SK-N-SH (cell line): ENCODE results near the gene GNAT1. TPM values are rescaled to one million over a fixed set of nuclear protein-coding genes. Genes with fewer than 3 reads are reported as not detected.

Experiments used
- CTCF ChIA-PET: fragments of 300-600, 350-600 bp; formaldehyde crosslinking; extraction: SDS; loops from one replicate; lab custom pipeline; 2021; lab: Yijun Ruan, JAX
- POLR2A ChIA-PET: fragments of 350-600 bp; sonication (Branson Sonifier 250); formaldehyde crosslinking; extraction: SDS; loops from one replicate; lab custom pipeline; 2020; ENCODE audit warnings: antibody characterized with exemption, inconsistent platforms; lab: Yijun Ruan, JAX
- DNase-seq: peaks from one replicate; pipeline ENCODE4 v3.0.0; 2012
- H2AFZ ChIP-seq: fragments of 200-600 bp; sonication (generic); 2 replicates; pipeline ENCODE4 v1.8.1; 2016; ENCODE audit warnings: antibody characterized with exemption, mild to moderate bottlenecking, low read depth
- H3F3A ChIP-seq: fragments of 200-600 bp; sonication (generic); replicated peaks from 2 replicates; pipeline ENCODE3; 2016; ENCODE audit warnings: antibody characterized with exemption, mild to moderate bottlenecking; ENCODE audit not compliant: insufficient read depth
- H3K27ac ChIP-seq, 2 experiments: fragments of 200-500 bp in 1 of 2; fragments of 200-600 bp in 1 of 2; sonication (Bioruptor generic) in 1 of 2; sonication (generic), shearing (Covaris generic) in 1 of 2; 2 replicates each; pipeline versions ENCODE4 v1.5.1 to v1.6.1; 2014 to 2016; ENCODE audit warnings: low read depth in 2 of 2, inconsistent platforms in 1 of 2, low read length in 1 of 2, mild to moderate bottlenecking in 1 of 2, mixed read lengths in 1 of 2
- H3K27me3 ChIP-seq: fragments of 200-600 bp; sonication (generic), shearing (Covaris generic); 2 replicates; pipeline ENCODE4 v1.6.1; 2016; ENCODE audit warnings: mixed run types; ENCODE audit not compliant: insufficient read depth
- H3K36me3 ChIP-seq, 2 experiments: fragments of 200-500 bp in 1 of 2; fragments of 200-600 bp in 1 of 2; sonication (Bioruptor generic) in 1 of 2; sonication (generic) in 1 of 2; replicated peaks in 1 of 2; 2 replicates each; pipeline versions ENCODE3 to v1.5.1; 2014 to 2016; ENCODE audit warnings: low read length in 1 of 2, mild to moderate bottlenecking in 1 of 2; ENCODE audit not compliant: insufficient read depth in 2 of 2, control insufficient read depth in 1 of 2
- H3K4me1 ChIP-seq, 2 experiments: fragments of 200-500 bp in 1 of 2; fragments of 200-600 bp in 1 of 2; sonication (Bioruptor generic) in 1 of 2; sonication (generic), shearing (Covaris generic) in 1 of 2; 2 replicates each; pipeline versions ENCODE4 v1.5.1 to v1.6.1; 2014 to 2016; ENCODE audit warnings: low read depth in 1 of 2, low read length in 1 of 2, mixed run types in 1 of 2; ENCODE audit not compliant: insufficient read depth in 2 of 2, control insufficient read depth in 1 of 2
- H3K4me2 ChIP-seq: fragments of 200-600 bp; sonication (generic), shearing (Covaris generic); 2 replicates; pipeline ENCODE4 v1.6.1; 2017; ENCODE audit warnings: mixed run types
- H3K4me3 ChIP-seq, 2 experiments: fragments of 200-500 bp in 1 of 2; fragments of 200-600 bp in 1 of 2; sonication (Bioruptor generic) in 1 of 2; sonication (generic), shearing (Covaris generic) in 1 of 2; 2 replicates each; pipeline versions ENCODE4 v1.5.1 to v1.8.1; 2014 to 2016; ENCODE audit warnings: low read depth in 2 of 2, inconsistent platforms in 1 of 2, low read length in 1 of 2, mild to moderate bottlenecking in 1 of 2, mixed read lengths in 1 of 2, moderate library complexity in 1 of 2
- H3K79me2 ChIP-seq: fragments of 200-600 bp; sonication (generic); 2 replicates; pipeline ENCODE4 v1.8.1; 2017; ENCODE audit warnings: mild to moderate bottlenecking; ENCODE audit not compliant: insufficient read depth
- H3K9ac ChIP-seq: fragments of 200-600 bp; sonication (generic); 2 replicates; pipeline ENCODE4 v1.6.1; 2017; ENCODE audit warnings: mixed run types
- H3K9me2 ChIP-seq: fragments of 200-600 bp; sonication (generic); 2 replicates; pipeline ENCODE4 v1.6.1; 2017; ENCODE audit warnings: mixed run types
- H3K9me3 ChIP-seq: fragments of 200-600 bp; sonication (generic); 2 replicates; pipeline ENCODE4 v1.6.1; 2017; ENCODE audit warnings: mixed run types, mild to moderate bottlenecking, moderate library complexity
- H4K20me1 ChIP-seq: fragments of 200-600 bp; sonication (generic); 2 replicates; pipeline ENCODE4 v1.6.1; 2017; ENCODE audit warnings: mild to moderate bottlenecking, mixed run types; ENCODE audit not compliant: insufficient read depth
- CHD2 ChIP-seq: fragments of 150-350 bp; IDR thresholded peaks from 2 replicates; pipeline ENCODE4 v1.6.1; 2018; ENCODE audit warnings: low read length; ENCODE audit not compliant: partially characterized antibody
- ELF1 ChIP-seq: IDR thresholded peaks from 2 replicates; pipeline ENCODE4 v1.4.0; 2012
- FOSL2 ChIP-seq: IDR thresholded peaks from 2 replicates; pipeline ENCODE4 v1.4.0; 2012; ENCODE audit warnings: low read depth, mild to moderate bottlenecking, moderate library complexity, borderline replicate concordance
- FOXJ3 ChIP-seq: sonication (generic); formaldehyde crosslinking; IDR thresholded peaks from 2 replicates; pipeline ENCODE4 v1.5.1; 2020; ENCODE audit warnings: mild to moderate bottlenecking, missing genetic modification reagents
- FOXM1 ChIP-seq: IDR thresholded peaks from 2 replicates; pipeline ENCODE4 v1.4.0; 2012; ENCODE audit warnings: low read depth, mild to moderate bottlenecking
- GATA2 ChIP-seq: sonication (generic); formaldehyde crosslinking; IDR thresholded peaks from 2 replicates; pipeline ENCODE4 v1.5.0; 2020; ENCODE audit warnings: mild to moderate bottlenecking, missing genetic modification reagents
- MEF2A ChIP-seq: IDR thresholded peaks from 2 replicates; pipeline ENCODE4 v1.4.0; 2012; ENCODE audit warnings: low read depth, borderline replicate concordance
- MXI1 ChIP-seq: IDR thresholded peaks from 2 replicates; pipeline ENCODE4 v1.6.1; 2012; ENCODE audit warnings: mild to moderate bottlenecking, low read depth, low read length, improper control_type of control experiment
- NRF1 ChIP-seq: IDR thresholded peaks from 2 replicates; pipeline ENCODE4 v1.6.1; 2012; ENCODE audit warnings: low read depth, mild to moderate bottlenecking, low read length
- POLR2AphosphoS5 ChIP-seq: IDR thresholded peaks from 2 replicates; pipeline ENCODE4 v1.6.1; 2012; ENCODE audit warnings: low read depth, low read length
- RAD21 ChIP-seq: IDR thresholded peaks from 2 replicates; pipeline ENCODE4 v1.6.1; 2012; ENCODE audit warnings: mild to moderate bottlenecking, low read length
- RCOR1 ChIP-seq: fragments of 150-350 bp; IDR thresholded peaks from 2 replicates; pipeline ENCODE4 v1.6.1; 2017; ENCODE audit warnings: antibody characterized with exemption, low read length
- REST ChIP-seq: IDR thresholded peaks from 2 replicates; pipeline ENCODE4 v1.6.1; 2012; ENCODE audit warnings: mild to moderate bottlenecking, low read depth, low read length, moderate library complexity
- RXRA ChIP-seq: IDR thresholded peaks from 2 replicates; pipeline ENCODE4 v1.4.0; 2012; ENCODE audit warnings: low read depth, mild to moderate bottlenecking, borderline replicate concordance
- SMC3 ChIP-seq: IDR thresholded peaks from 2 replicates; pipeline ENCODE4 v1.6.1; 2012; ENCODE audit warnings: low read depth, low read length, improper control_type of control experiment
- TAF1 ChIP-seq: IDR thresholded peaks from 2 replicates; pipeline ENCODE4 v1.6.1; 2012; ENCODE audit warnings: low read depth, mild to moderate bottlenecking, low read length, moderate library complexity, borderline replicate concordance
- TCF12 ChIP-seq: IDR thresholded peaks from 2 replicates; pipeline ENCODE4 v1.4.0; 2012
- TEAD4 ChIP-seq: IDR thresholded peaks from 2 replicates; pipeline ENCODE4 v1.4.0; 2012; ENCODE audit warnings: mild to moderate bottlenecking, borderline replicate concordance; ENCODE audit not compliant: insufficient read depth
- USF1 ChIP-seq: IDR thresholded peaks from 2 replicates; pipeline ENCODE4 v1.4.0; 2012; ENCODE audit warnings: low read depth, borderline replicate concordance
- WGBS: methylation state at CpG from one replicate; pipeline ENCODE4 v1.1.6; 2017; ENCODE audit warnings: low lambda C conversion rate; 5-methylcytosine and 5-hydroxymethylcytosine counted together
- polyA plus RNA-seq, 3 experiments: library from polyadenylated mRNA; depleted of rRNA; stranded (reverse); fragments of >200 nt; gene quantifications; 2 replicates each; pipeline ENCODE4 v1.2.3, GENCODE V29; 2012
- TF ChIP-seq, protein P1 (sequence below): IDR thresholded peaks from 2 replicates; pipeline ENCODE4; 2012
- TF ChIP-seq, protein P2 (sequence below): IDR thresholded peaks from 2 replicates; pipeline ENCODE4 v1.4.0; 2012; ENCODE audit warnings: low read depth

Gene GNAT1
- polyA plus RNA-seq, 1 of the 3 experiments (the other 2 are of a cell fraction) = not detected

DNA sequence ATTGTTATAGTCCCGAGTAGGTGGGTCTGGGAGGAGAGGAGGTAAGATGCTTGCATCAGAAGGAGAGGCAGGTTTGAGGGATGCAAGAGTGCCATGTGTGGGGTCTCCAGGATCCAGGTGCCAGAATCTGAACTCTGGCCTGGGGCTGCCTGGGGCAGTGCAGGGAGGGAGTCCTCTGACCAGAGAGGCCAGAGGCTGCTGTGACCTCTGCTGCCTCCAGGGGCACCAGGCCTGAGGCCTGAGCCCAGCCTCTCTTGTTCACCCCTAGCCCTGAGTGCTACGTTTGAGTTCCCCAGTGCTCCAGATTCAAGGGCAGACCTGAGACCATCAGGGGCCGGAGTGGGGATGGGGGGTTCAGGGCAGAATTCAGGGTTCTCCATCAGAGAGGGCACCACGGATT, 21.1 kb downstream of the GNAT1 start:
- H4K20me1 ChIP-seq = no peaks in the 10 kb centered on the region
- H3K9me3 ChIP-seq = no peaks in the 10 kb centered on the region
- WGBS = 100% methylated on average over 1 of the region's 4 CpGs
- H3F3A ChIP-seq = no peaks in the 10 kb centered on the region
- H3K79me2 ChIP-seq = no peaks in the 10 kb centered on the region
- ChIA-PET CTCF (interaction anchor here (0.7 to 61.6 kb wide), 9 partner anchors 9 to 90 kb away, joined by 3 to 1375 read pairs (median 7); partner anchors contain the start of gene GNAT1), POLR2A (no interaction called here)
- H3K9ac ChIP-seq = no peak overlapping the region
- TF ChIP-seq TAF1 (no peak), TEAD4 (no peak), RXRA (no peak), MEF2A (no peak), NRF1 (no peak), RAD21 (no peak), MXI1 (no peak), POLR2AphosphoS5 (no peak), FOXM1 (no peak), TCF12 (no peak), FOSL2 (no peak), GATA2 (CRISPR knock-in tag) (no peak), RCOR1 (no peak), USF1 (no peak), SMC3 (no peak), CHD2 (no peak), ELF1 (no peak), FOXJ3 (CRISPR knock-in tag) (no peak)
- TF ChIP-seq, protein P1, sequence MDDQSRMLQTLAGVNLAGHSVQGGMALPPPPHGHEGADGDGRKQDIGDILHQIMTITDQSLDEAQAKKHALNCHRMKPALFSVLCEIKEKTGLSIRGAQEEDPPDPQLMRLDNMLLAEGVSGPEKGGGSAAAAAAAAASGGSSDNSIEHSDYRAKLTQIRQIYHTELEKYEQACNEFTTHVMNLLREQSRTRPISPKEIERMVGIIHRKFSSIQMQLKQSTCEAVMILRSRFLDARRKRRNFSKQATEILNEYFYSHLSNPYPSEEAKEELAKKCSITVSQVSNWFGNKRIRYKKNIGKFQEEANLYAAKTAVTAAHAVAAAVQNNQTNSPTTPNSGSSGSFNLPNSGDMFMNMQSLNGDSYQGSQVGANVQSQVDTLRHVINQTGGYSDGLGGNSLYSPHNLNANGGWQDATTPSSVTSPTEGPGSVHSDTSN = no peak
- TF ChIP-seq, protein P2, sequence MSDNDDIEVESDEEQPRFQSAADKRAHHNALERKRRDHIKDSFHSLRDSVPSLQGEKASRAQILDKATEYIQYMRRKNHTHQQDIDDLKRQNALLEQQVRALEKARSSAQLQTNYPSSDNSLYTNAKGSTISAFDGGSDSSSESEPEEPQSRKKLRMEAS = no peak
- H2AFZ ChIP-seq = no peak overlapping the region
- no peaks in the 10 kb centered on the region for H3K36me3 ChIP-seq
- H3K9me2 ChIP-seq = no peaks in the 10 kb centered on the region
- H3K4me3 ChIP-seq = no peak overlapping the region
- peaks cover 0 to 4% of the 10 kb centered on the region in 2 experiments; a peak in 1 of 4 replicates for H3K4me1 ChIP-seq
- no peaks in the 10 kb centered on the region for H3K27me3 ChIP-seq
- DNase-seq = no peak
- no peak overlapping the region for H3K27ac ChIP-seq
- no peak overlapping the region for H3K4me2 ChIP-seq

DNA sequence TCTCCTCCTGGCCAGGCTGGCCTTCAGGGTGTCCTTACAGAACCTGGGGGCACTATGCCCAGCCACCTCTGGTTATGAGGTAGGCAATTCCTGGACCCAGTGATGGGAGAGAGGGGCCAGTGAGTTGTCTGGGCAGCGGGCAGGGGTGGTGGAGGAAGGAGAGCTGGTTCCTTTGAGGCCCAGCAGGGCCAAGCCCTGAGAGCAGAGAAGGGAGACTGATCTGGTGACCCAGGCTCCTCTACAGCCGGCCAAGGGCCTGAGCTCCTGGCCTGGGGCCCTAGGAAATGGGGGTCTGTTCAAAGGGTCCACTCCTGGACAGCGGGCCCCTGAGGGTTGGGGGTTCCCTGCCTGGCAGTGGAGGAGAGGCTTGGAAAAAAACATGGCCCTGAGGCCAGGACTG, 21.6 kb downstream of the GNAT1 start:
- Histone ChIP-seq H3K9me2 (no peaks in the 10 kb centered on the region), H3K27ac (no peak overlapping the region), H3K9ac (no peak overlapping the region), H3K4me1 (peaks cover 0 to 4% of the 10 kb centered on the region in 2 experiments; a peak in 1 of 4 replicates), H3K4me2 (no peak overlapping the region), H2AFZ (no peak overlapping the region)
- CTCF ChIA-PET = interaction anchor here (0.7 to 61.6 kb wide), 7 partner anchors 9 to 91 kb away, joined by 3 to 1375 read pairs (median 12); partner anchors contain the start of gene GNAT1
- TF ChIP-seq FOXM1 (no peak), REST (no peak)
- TF ChIP-seq, all 33 proteins: peak for 0
- WGBS = 80% methylated on average over 1 of the region's 3 CpGs
- Histone ChIP-seq H3K4me3 (no peak overlapping the region), H3F3A (no peaks in the 10 kb centered on the region), H3K36me3 (no peaks in the 10 kb centered on the region), H4K20me1 (no peaks in the 10 kb centered on the region), H3K79me2 (no peaks in the 10 kb centered on the region), H3K9me3 (no peaks in the 10 kb centered on the region), H3K27me3 (no peaks in the 10 kb centered on the region)
- POLR2A ChIA-PET = no interaction called here
- no peak for DNase-seq
